ENCODE data around the gene TCF7L2.

TCF7L2 gene

GRCh38 chr10:113066561-113067312, 116.7 kb downstream of the TCF7L2 start:
- DNase-seq (ENCODE audit: low read depth) = no peak

GRCh38 chr10:113067501-113067900, 117.5 kb downstream of the TCF7L2 start:
- no peak for DNase-seq (ENCODE audit: low read depth)

- DNase-seq (ENCODE audit: low read depth) = no peak
Measured at GRCh38 chr10:113068178-113068890, 118.3 kb downstream of the TCF7L2 start.

- no peak for DNase-seq (ENCODE audit: low read depth)
Measured at GRCh38 chr10:113069595-113069994, 119.5 kb downstream of the TCF7L2 start.

GRCh38 chr10:113071446-113071845, 121.4 kb downstream of the TCF7L2 start:
- DNase-seq (ENCODE audit: low read depth) = no peak

GRCh38 chr10:113073549-113074189, 123.6 kb downstream of the TCF7L2 start:
- DNase-seq (ENCODE audit: low read depth) = peak; percentile 94

- no peak for DNase-seq (ENCODE audit: low read depth)
Measured at GRCh38 chr10:113076949-113077348, 126.9 kb downstream of the TCF7L2 start.

- no peak for DNase-seq (ENCODE audit: low read depth)
Measured at GRCh38 chr10:113078282-113078907, 128.3 kb downstream of the TCF7L2 start.

GRCh38 chr10:113080061-113080924, 130.2 kb downstream of the TCF7L2 start:
- no peak for DNase-seq (ENCODE audit: low read depth)

GRCh38 chr10:113080925-113081229, 130.8 kb downstream of the TCF7L2 start:
- no peak for DNase-seq (ENCODE audit: low read depth)

GRCh38 chr10:113084031-113084430, 134.0 kb downstream of the TCF7L2 start:
- DNase-seq (ENCODE audit: low read depth) = peak; percentile 59

GRCh38 chr10:113085776-113086175, 135.7 kb downstream of the TCF7L2 start:
- no peak for DNase-seq (ENCODE audit: low read depth)

GRCh38 chr10:113086282-113086681, 136.2 kb downstream of the TCF7L2 start:
- DNase-seq (ENCODE audit: low read depth) = no peak

GRCh38 chr10:113087165-113088029, 137.3 kb downstream of the TCF7L2 start:
- peak; percentile 99 for DNase-seq (ENCODE audit: low read depth)

- DNase-seq (ENCODE audit: low read depth) = no peak
Measured at GRCh38 chr10:113088194-113088593, 138.1 kb downstream of the TCF7L2 start.

- no peak for DNase-seq (ENCODE audit: low read depth)
Measured at GRCh38 chr10:113089551-113089950, 139.5 kb downstream of the TCF7L2 start.

- no peak for DNase-seq (ENCODE audit: low read depth)
Measured at GRCh38 chr10:113091920-113092319, 141.9 kb downstream of the TCF7L2 start.

- no peak for DNase-seq (ENCODE audit: low read depth)
Measured at GRCh38 chr10:113093188-113094113, 143.4 kb downstream of the TCF7L2 start.

- DNase-seq (ENCODE audit: low read depth) = peak; percentile 75
Measured at GRCh38 chr10:113094114-113094486, 144.1 kb downstream of the TCF7L2 start.
